Measurements from ENCODE around the gene SIL1. TPM values are rescaled to one million over a fixed set of nuclear protein-coding genes. Genes with fewer than 3 reads are reported as not detected.

Gene SIL1
- total and polyA plus RNA-seq, 9 of the 15 experiments (the other 6 are each of a cell fraction or from before 2014, with no cell fraction given): 1.3 to 30.5 (median 18.1) TPM

DNA sequence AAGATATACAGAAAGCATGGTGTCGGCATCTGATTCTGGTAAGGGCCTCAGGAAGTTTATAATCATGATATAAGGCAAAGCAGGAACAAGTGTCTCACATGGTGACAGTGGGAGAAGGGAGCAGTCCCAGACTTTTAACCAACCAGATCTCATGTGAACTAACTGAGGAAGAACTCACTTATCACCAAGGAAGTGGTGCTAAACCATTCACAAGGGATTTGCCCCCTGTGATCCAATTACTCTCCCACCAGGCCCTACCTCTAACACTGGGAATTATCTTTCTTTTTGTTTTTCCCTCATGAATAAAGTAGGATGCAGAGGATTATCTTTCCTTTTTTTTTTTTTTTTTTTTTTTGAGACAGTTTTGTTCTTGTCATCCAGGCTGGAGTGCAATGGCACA is 199.6 kb downstream of the SIL1 start (continued):
- TF ChIP-seq RBM39 (optimal IDR thresholded peaks at IDR 0.05; ENCODE audit: low read depth, low read length) (no peak), ZNF174 (CRISPR knock-in tag; IDR thresholded peaks at IDR 0.05) (no peak), ZNF212 (CRISPR knock-in tag; IDR thresholded peaks at IDR 0.05) (no peak), FOXP1 (CRISPR knock-in tag; IDR thresholded peaks at IDR 0.05) (no peak), TAF1 (IDR thresholded peaks at IDR 0.05; ENCODE audit: control insufficient read depth, extremely low read depth, insufficient read depth, low read length, severe bottlenecking) (no peak)

- whole genome bisulfite sequencing (ENCODE audit: insufficient coverage, low coverage, missing lambda C conversion rate): 83% methylated on average over 1 of the region's 1 CpG
These were observed 202.0 kb downstream of the SIL1 start for GRCh38 chr5:138996120-138996519.

More at GRCh38 chr5:138996120-138996519, 202.0 kb downstream of the SIL1 start:
- Histone ChIP-seq H3K36me3 (ENCODE audit: control insufficient read depth, insufficient read depth, low read length) (no peaks in the 10 kb centered on the region), H3K4me1 (replicated peaks in 1 of 2; ENCODE audit: control insufficient read depth in 2 of 2, insufficient read depth in 2 of 2, low read length in 2 of 2) (no peaks in the 10 kb centered on the region), H3K4me2 (ENCODE audit: insufficient read depth, low read length) (no peak overlapping the region), H3K27me3 (ENCODE audit: control insufficient read depth in 2 of 2, insufficient read depth in 2 of 2, low read length in 2 of 2) (no peaks in the 10 kb centered on the region), H3K27ac (ENCODE audit: extremely low read depth, low read depth, low read length) (no peak overlapping the region), H3K4me3 (no peak overlapping the region), H3K9me1 (ENCODE audit: control insufficient read depth, insufficient read depth, low read length) (no peaks in the 10 kb centered on the region), H3K9me3 (replicated peaks; ENCODE audit: control insufficient read depth, insufficient read depth, low read depth, low read length) (no peaks in the 10 kb centered on the region), H4K20me1 (replicated peaks; ENCODE audit: control insufficient read depth, insufficient read depth, low read length) (0 out of 2 replicates have a peak, but pooled peaks cover 3% of the 10 kb centered on the region), H3K79me2 (ENCODE audit: control insufficient read depth, insufficient read depth, low read length) (no peaks in the 10 kb centered on the region), H3K9ac (ENCODE audit: insufficient read depth in 1 of 2, low read depth in 2 of 2, low read length in 2 of 2) (no peak overlapping the region), H2AFZ (ENCODE audit: low read depth, low read length) (no peak overlapping the region)
- intact Hi-C loops (cut with micrococcal nuclease) (no loop called here), in situ Hi-C loops (cut with MboI) (no loop called here)
- FAIRE-seq (no peak), DNase-seq (ENCODE audit: extremely low read depth in 1 of 4, low spot score in 3 of 4) (no peak), ATAC-seq (no peak)
- CTCF ChIA-PET (ENCODE audit: low intra/inter-chr PET ratio): no interaction called here
- no TSS peak for BruUV-seq (replicated peaks)
- no peak for TF ChIP-seq MXD1 (CRISPR knock-in tag; IDR thresholded peaks at IDR 0.05; ENCODE audit: borderline replicate concordance, poor library complexity, severe bottlenecking)
- TF ChIP-seq, protein P1, sequence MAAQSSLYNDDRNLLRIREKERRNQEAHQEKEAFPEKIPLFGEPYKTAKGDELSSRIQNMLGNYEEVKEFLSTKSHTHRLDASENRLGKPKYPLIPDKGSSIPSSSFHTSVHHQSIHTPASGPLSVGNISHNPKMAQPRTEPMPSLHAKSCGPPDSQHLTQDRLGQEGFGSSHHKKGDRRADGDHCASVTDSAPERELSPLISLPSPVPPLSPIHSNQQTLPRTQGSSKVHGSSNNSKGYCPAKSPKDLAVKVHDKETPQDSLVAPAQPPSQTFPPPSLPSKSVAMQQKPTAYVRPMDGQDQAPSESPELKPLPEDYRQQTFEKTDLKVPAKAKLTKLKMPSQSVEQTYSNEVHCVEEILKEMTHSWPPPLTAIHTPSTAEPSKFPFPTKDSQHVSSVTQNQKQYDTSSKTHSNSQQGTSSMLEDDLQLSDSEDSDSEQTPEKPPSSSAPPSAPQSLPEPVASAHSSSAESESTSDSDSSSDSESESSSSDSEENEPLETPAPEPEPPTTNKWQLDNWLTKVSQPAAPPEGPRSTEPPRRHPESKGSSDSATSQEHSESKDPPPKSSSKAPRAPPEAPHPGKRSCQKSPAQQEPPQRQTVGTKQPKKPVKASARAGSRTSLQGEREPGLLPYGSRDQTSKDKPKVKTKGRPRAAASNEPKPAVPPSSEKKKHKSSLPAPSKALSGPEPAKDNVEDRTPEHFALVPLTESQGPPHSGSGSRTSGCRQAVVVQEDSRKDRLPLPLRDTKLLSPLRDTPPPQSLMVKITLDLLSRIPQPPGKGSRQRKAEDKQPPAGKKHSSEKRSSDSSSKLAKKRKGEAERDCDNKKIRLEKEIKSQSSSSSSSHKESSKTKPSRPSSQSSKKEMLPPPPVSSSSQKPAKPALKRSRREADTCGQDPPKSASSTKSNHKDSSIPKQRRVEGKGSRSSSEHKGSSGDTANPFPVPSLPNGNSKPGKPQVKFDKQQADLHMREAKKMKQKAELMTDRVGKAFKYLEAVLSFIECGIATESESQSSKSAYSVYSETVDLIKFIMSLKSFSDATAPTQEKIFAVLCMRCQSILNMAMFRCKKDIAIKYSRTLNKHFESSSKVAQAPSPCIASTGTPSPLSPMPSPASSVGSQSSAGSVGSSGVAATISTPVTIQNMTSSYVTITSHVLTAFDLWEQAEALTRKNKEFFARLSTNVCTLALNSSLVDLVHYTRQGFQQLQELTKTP (IDR thresholded peaks at IDR 0.05; ENCODE audit: low read depth in 1 of 2, partially characterized antibody in 2 of 2): peak in 1 of 2 experiments; percentile 94
- POLR2A ChIA-PET: no interaction called here
